GM21723 (cell line): Measurements from ENCODE around the gene CASP14.
"Not testable (repeated sequence)": the region's sequence is repeated elsewhere in the genome, so short reads cannot be mapped to it uniquely, and the experiment has no call there.

ENCODE experiments used
- ATAC-seq: cut with Tn5 transposase; IDR thresholded peaks from one replicate; pipeline ENCODE4 v1.9.1; 2021; ENCODE audit warnings: mild to moderate bottlenecking, moderate library complexity; ENCODE audit not compliant: unreplicated experiment

Gene CASP14

DNA sequence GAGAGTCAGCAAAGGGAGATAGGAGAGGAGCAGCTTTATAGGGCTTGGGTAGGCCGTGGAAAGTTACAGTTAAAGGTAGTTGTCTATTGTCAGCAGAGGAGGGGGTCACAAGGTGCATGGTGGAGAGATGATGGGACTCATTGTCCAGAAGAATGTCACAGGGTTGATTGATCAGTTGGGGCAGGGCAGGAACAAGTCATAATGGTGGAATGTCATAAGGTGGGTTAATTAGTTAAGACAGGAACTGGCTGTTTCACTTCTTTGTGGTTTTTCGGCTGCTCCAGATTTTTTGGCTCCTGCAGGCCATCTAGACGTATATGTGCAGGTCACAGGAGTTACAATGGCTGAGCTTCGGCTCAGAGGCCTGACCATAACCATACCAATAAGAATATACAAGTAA lies 21.1 kb downstream of the CASP14 start:
- ATAC-seq, result not testable (repeated sequence)

DNA sequence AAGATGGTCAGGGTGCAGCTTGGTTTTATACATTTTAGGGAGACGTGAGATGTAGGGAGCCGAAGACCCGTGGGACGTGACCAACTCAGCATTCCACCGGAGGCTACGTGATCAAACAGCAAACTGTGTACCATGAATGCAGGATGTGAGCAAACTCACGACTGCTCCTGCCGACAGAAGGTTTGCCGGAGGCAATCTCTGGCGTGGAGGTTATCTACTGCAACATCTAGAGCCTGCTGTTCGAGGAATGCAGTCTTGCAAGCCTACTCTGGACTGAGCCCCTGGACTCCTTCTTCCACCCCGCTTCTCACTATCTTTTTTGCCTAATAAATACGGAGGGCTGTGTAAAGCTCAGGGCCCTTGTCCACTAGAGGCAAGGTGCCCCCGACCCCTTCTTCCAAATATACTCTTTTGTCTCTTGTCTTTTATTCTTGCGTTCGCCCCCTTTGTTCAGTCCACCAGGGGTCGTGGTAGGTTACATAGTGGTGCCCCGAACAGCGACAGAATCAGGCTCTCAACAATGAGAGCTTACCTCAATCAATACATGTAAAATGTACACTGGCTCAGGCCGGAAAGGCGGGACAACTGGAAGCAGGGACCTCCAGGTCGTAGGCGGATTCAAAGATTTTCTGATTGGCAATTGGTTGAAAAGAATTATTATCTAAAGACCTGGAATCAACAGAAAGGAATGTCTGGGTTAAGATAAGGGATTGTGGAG lies 23.8 kb downstream of the CASP14 start:
- ATAC-seq, result no peak

DNA sequence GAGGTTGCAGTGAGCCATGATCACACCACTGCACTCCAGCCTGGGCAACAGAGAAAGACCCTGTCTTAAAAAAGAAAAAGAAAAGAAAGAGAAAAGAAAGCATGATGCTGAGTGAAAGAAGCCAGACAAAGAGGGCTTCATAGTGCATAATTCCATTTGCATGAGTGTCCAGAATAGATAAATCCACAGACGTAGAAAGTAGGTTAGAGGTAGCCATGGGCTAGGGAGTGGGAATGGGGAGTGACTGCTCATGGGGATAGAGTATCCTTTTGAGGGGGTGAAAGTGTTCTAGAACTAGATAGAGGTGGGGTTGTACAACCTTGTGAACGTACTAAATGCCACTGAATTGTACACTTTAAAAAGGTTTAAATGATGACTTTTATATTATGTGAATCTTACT lies 25.1 kb downstream of the CASP14 start:
- ATAC-seq, result no peak

DNA sequence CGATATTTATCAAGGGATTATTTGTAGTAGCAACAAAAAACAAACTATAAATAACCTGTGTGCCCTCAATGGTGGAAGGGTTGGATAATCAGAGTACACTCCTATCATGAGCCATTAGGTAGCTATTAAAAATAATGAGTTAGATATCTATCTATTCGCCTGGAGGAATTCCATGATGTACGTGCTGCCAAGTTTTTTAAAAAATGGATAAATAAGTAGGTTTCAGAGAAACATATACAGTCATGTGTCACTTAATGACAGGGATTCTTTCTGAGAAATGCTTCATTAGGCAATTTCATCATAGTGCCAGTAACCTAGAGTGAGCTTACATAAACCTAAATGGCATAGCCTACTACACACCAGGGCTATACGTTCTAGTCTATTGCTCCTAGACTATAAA lies 26.5 kb downstream of the CASP14 start:
- no peak for ATAC-seq

GRCh38 chr19:15080002-15080401 lies 30.7 kb downstream of the CASP14 start:
- not testable (repeated sequence) for ATAC-seq

GRCh38 chr19:15081911-15082310 lies 32.6 kb downstream of the CASP14 start, which contains the start of gene OR1I1:
Gene OR1I1, plus strand, starts transcription at chr19:15082211. Its CDS starts 4,855 bp downstream, at chr19:15087066.
- ATAC-seq, result no peak

DNA sequence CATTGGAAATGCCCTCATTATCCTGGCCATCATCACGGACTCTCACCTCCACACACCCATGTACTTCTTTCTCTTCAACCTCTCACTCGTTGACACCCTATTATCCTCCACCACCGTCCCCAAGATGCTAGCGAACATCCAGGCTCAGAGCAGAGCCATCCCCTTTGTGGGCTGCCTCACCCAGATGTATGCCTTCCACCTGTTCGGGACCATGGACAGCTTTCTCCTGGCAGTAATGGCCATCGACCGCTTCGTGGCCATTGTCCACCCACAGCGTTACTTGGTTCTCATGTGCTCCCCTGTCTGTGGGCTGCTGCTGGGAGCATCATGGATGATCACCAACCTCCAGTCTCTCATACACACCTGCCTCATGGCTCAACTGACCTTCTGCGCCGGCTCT lies 37.9 kb downstream of the CASP14 start:
- no peak for ATAC-seq

- ATAC-seq, result no peak
Observed at GRCh38 chr19:15091918-15092753, 42.9 kb downstream of the CASP14 start.

DNA sequence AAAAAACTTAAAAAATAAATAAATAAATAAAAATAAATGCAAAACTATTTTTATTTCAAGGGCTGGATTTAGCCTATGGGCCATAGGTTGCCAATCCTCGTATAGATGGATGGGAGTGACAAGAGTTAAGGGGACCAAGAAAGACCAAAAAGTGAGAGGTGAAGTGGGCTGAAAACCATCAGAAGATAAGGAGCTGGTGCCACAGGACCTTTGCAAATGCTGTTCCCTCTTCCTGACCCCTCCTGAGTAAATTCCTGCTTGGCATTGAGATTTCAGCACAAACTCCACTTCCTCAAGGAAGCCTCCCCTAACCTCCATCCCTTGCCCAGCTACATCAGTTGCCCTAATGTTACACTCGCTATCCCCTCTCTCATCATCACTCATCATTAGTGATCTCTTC lies 43.7 kb downstream of the CASP14 start:
- no peak for ATAC-seq

DNA sequence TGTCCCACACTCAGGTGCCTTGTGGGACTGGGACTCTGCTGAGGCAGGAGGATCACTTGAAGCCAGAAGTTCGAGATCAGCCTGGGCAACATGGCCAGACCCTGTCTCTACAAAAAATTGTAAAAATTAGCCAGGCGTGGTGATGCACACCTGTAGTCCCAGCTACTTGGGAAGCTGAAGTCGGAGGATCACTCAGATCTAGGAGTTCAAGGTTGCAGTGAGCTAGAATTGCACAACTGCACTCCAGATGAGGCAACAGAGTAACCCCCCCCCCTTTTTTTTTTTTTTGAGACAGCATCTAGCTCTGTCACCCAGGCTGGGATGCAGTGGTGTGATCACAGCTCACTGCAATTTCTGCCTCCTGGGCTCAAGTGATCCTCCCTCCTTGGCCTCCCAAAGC lies 46.9 kb downstream of the CASP14 start:
- ATAC-seq, result no peak

DNA sequence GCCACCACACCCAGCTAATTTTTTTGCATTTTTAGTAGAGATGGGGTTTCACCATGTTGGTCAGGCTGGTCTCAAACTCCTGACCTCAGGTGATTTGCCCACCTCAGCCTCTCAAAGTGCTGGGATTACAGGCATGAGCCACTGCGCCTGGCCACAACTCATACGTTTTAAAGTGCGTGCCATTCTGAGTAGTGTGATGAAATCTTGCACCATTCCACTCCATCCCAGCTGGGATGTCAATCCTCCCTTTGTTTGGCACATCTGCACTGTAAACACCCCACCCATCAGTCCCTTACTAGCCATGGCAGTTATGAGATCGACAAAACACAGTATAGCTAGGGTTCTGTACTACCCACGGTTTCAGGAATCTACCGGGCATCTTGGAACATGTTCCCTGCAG lies 48.7 kb downstream of the CASP14 start:
- ATAC-seq, result not testable (repeated sequence)

DNA sequence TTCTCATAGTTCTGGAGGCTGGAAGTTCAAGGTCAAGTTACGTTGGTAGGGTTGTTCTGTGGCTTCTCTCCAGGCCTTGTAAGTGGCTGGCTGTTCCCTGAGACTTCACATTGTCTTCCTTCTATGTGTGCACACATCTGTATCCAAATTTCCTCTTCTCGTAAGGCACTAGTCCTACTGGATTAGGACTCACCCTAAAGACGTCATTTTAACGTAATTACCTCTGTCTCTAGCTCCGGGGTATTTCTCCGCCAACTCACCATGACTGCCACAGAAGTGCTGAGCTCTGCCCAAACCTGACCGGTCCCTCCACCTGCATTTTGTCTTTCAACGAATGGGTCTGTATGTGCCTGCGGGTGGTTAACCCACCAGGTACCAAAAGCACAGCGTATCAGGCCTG lies 49.2 kb downstream of the CASP14 start:
- ATAC-seq, result no peak

DNA sequence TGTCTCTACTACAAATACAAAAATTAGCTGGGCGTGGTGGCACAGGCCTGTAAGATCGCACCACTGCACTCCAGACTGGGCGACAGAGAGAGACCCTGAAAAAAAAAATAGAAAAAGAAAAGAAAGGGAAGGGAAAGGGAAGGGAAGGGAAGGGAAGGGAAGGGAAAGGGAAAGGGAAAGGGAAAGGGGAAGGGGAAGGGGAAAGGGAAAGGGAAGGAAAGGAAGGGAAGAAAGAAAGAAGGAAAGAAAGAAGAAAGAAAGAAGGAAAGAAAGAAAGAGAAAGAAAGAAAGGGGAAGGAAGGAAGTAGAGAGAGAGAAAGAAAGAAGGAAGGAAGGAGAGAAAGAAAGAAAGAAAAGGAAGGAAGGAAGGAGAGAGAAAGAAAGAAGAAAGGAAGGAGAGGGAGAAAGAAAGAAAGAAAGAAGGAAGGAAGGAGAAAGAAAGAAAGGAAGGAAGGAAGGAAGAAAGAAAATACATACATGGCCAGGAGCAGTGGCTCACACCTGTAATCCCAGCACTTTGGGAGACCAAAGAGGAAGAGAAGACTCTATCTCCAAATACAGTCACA lies 49.8 kb downstream of the CASP14 start:
- ATAC-seq, result no peak

DNA sequence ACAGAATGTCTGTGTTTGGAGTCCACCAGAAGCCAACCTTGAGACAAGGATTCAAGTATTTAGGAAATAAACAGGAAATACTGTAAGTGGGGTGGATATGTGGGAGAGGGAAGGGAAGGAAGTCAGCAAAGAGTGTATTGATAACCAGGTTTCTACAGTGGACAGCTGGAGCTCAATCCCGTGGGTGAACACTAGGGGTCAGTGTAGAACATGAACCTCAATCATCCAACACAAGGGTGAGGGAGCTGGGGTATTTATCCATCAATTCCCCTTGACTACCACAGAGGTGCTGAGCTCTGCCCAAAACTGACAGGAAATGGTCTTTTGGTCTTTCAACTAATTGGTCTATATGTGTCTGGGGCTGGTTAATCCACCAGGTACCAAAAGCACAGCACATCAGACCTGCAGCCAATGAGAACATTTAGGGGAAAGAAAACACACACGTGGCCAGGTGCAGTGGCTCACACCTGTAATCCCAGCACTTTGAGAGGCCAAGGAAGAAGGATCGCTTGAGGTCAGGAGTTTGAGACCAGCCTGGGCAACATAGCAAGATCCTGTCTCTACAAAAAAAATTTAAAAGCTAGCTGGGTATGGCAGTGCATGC lies 52.3 kb downstream of the CASP14 start:
- no peak for ATAC-seq

- no peak for ATAC-seq
Observed at GRCh38 chr19:15104003-15104402, 54.7 kb downstream of the CASP14 start.

DNA sequence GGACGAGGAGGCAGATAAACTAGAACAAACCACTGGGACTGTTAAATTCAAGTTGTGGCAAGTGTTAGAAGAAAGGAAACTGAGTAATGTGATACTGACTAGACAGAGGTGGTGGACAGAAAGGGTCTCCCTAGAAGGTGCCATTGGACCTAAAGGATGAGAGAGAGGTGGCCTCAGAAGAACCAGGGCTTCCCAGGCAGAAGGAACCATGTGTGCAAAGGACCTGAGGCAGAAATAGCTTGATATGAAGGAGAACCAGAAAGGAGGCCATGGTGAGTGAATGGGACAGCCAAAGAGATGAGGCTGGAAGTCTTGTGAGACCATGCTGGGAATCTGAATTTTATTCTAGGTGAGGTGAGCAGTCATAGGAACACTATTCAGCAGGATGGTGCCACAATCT lies 55.1 kb downstream of the CASP14 start:
- ATAC-seq, result no peak

GRCh38 chr19:15105044-15105443 lies 55.8 kb downstream of the CASP14 start:
- no peak for ATAC-seq

DNA sequence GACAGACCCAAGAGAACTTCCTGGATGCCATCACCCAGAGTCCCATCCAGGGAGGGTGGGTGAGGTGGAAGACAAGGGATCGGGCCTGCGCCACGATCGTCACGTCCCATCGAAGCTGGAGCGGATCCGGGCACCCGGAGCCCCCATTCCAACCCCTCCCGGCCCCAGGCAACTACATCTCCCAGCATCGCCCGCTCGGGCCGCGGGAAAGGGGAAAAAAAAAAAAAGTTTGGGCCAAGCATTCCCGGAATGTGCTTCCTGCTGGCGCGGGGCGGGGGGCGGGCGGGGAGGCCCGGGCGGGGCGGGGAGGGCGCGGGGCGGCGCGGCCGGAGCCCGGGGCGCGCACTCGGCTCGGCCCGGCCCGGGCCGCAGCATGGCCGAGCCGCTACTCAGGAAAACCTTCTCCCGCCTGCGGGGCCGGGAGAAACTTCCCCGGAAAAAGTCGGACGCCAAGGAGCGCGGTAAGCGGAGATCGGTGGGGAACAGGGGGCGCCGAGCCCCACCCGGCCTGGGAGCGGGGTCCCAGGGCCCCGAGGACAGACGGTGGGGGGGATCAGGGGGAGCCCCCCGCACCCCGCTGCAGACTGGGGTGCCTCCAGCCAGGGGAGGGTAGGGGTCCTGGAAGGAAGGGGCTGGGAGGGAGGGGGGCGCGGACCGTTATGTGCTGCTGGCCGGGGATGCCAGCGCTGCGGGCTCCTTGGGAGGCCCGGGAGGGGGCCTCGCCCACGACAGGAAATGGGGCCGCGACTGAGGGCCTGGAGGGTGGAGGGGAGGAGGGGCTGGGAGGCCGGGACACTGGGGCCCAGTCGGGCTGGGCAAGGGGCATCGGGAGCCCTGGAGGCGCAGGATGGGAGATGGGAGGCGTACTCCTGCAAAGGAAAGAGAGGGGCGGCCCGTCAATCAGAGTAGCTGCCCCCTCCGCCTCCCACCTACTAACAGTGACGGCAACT lies 58.1 kb downstream of the CASP14 start, which contains the start of gene SYDE1:
TSS of gene SYDE1 (plus strand) at position 341 of the 950 bp plus-strand sequence. CDS start at position 374, 33 bp downstream.
- no peak for ATAC-seq
